Right atrium auricular region (tissue), 2 donors: ENCODE data around the gene BNC2. TPM values are rescaled to one million over a fixed set of nuclear protein-coding genes. Genes with fewer than 3 reads are reported as not detected.

Experiments used
- DNase-seq: peaks from one replicate; pipeline ENCODE4 v3.0.0-alpha.2; 2019; ENCODE audit warnings: low spot score
- H3K27ac ChIP-seq, 2 donors: fragments of 200-600 bp; sonication (generic); 1 replicate in 1 of 2; 2 replicates in 1 of 2; pipeline ENCODE4 v1.5.1; 2016 to 2019
- H3K27me3 ChIP-seq, 2 donors: fragments of 200-600 bp; sonication (generic); one replicate each; pipeline versions ENCODE4 v1.5.1 to v1.6.0; 2017 to 2019
- H3K36me3 ChIP-seq: fragments of 200-600 bp; sonication (generic); one replicate; pipeline ENCODE4 v1.5.1; 2016
- H3K4me1 ChIP-seq, 2 donors: fragments of 200-600 bp; sonication (generic); one replicate each; pipeline versions ENCODE4 v1.5.1 to v1.6.0; 2017 to 2019
- H3K4me3 ChIP-seq, 2 donors: fragments of 200-600 bp; sonication (generic); 1 replicate in 1 of 2; 2 replicates in 1 of 2; pipeline ENCODE4 v1.5.1; 2017 to 2019; ENCODE audit warnings: mild to moderate bottlenecking in 1 of 2, moderate library complexity in 1 of 2
- H3K9me3 ChIP-seq, 2 donors: fragments of 200-600 bp; sonication (generic); one replicate each; pipeline ENCODE4 v1.5.1; 2019
- CTCF ChIP-seq, 2 donors: fragments of 200-600 bp; sonication (generic); IDR thresholded peaks; one replicate each; pipeline ENCODE4 v1.5.1; 2019; ENCODE audit warnings: antibody characterized with exemption in 2 of 2
- total RNA-seq, 2 donors: library from RNA; depleted of rRNA; stranded (reverse); fragments of >200 nt; gene quantifications; one replicate each; pipeline ENCODE4 v1.1.0, GENCODE V29; 2016

BNC2 gene
- total RNA-seq, 2 donors from 2014 or later: 68.3 to 77.6 TPM

GRCh38 chr9:16871336-16872151 lies 1.1 kb upstream of the BNC2 start:
- Histone ChIP-seq H3K27me3 (no peaks in the 10 kb centered on the region), H3K4me3 (peak overlapping the region; percentile 64 to 65), H3K27ac (peak overlapping the region; percentile 71 to 86), H3K9me3 (no peaks in the 10 kb centered on the region), H3K36me3 (no peaks in the 10 kb centered on the region), H3K4me1 (peaks cover 0 to 22% of the 10 kb centered on the region in 2 donors)
- TF ChIP-seq CTCF (IDR thresholded peaks at IDR 0.05): no peak
- peak; percentile 74 for DNase-seq

GRCh38 chr9:16869882-16870595 lies 431 bp downstream of the BNC2 start:
- no peak for TF ChIP-seq CTCF (IDR thresholded peaks at IDR 0.05)
- H3K4me3 ChIP-seq: peak overlapping the region; percentile 64 to 65
- peak overlapping the region; percentile 71 to 86 for H3K27ac ChIP-seq
- no peaks in the 10 kb centered on the region for H3K9me3 ChIP-seq
- no peaks in the 10 kb centered on the region for H3K27me3 ChIP-seq
- peaks cover 0 to 22% of the 10 kb centered on the region in 2 donors for H3K4me1 ChIP-seq
- DNase-seq: no peak
- H3K36me3 ChIP-seq: no peaks in the 10 kb centered on the region

GRCh38 chr9:16869131-16869881 lies 1.2 kb downstream of the BNC2 start:
- DNase-seq: peak; percentile 67
- Histone ChIP-seq H3K9me3 (no peaks in the 10 kb centered on the region), H3K4me3 (peak overlapping the region; percentile 64 to 65), H3K27me3 (no peaks in the 10 kb centered on the region), H3K36me3 (no peaks in the 10 kb centered on the region), H3K4me1 (peaks cover 0 to 22% of the 10 kb centered on the region in 2 donors), H3K27ac (peak overlapping the region; percentile 71 to 86)
- no peak for TF ChIP-seq CTCF (IDR thresholded peaks at IDR 0.05)

GRCh38 chr9:16868701-16869100 lies 1.8 kb downstream of the BNC2 start:
- no peak for DNase-seq
- Histone ChIP-seq H3K27me3 (no peaks in the 10 kb centered on the region), H3K27ac (peak overlapping the region; percentile 71 to 86), H3K36me3 (no peaks in the 10 kb centered on the region), H3K4me1 (peaks cover 0 to 22% of the 10 kb centered on the region in 2 donors), H3K4me3 (peak overlapping the region; percentile 64 to 65), H3K9me3 (no peaks in the 10 kb centered on the region)
- TF ChIP-seq CTCF (IDR thresholded peaks at IDR 0.05): no peak

GRCh38 chr9:16867576-16868311 lies 2.7 kb downstream of the BNC2 start:
- Histone ChIP-seq H3K27ac (peak overlapping the region; percentile 59 to 71), H3K36me3 (no peaks in the 10 kb centered on the region), H3K9me3 (no peaks in the 10 kb centered on the region), H3K4me1 (peaks cover 0 to 22% of the 10 kb centered on the region in 2 donors), H3K27me3 (no peaks in the 10 kb centered on the region), H3K4me3 (peak overlapping the region in 1 of 2 donors; percentile 14)
- peak; percentile 63 for DNase-seq
- TF ChIP-seq CTCF (IDR thresholded peaks at IDR 0.05): no peak
